Stimulated activated CD8-positive, alpha-beta memory T cell treated with anti-CD3 and anti-CD28 coated beads, Interleukin-2, amount 100 ng/mL, for 48 hours (primary cell): ENCODE results near the gene GTF2IRD1.
"Not testable (repeated sequence)": the region's sequence is repeated elsewhere in the genome, so short reads cannot be mapped to it uniquely, and the experiment has no call there.

Experiments used
- DNase-seq, 2 donors: peaks; one replicate each; pipeline ENCODE4 v3.0.0-alpha.2; 2020; ENCODE audit warnings: low read depth in 2 of 2

Gene GTF2IRD1

GRCh38 chr7:74651133-74651504, 197.4 kb downstream of the GTF2IRD1 start:
- DNase-seq = not testable (repeated sequence)
